CD4-positive, alpha-beta memory T cell (primary cell): ENCODE results near the gene FFAR2. TPM values are rescaled to one million over a fixed set of nuclear protein-coding genes. Genes with fewer than 3 reads are reported as not detected.

Source experiments
- CTCF ChIA-PET: fragments of 350-600 bp; sonication (Branson Sonifier 250); formaldehyde crosslinking; loops from one replicate; lab custom pipeline; 2021; ENCODE audit warnings: inconsistent platforms; ENCODE audit not compliant: partially characterized antibody; lab: Charles Lee
- POLR2A ChIA-PET: fragments of 350-600 bp; sonication (Branson Sonifier 250); formaldehyde crosslinking; loops from one replicate; lab custom pipeline; 2021; ENCODE audit not compliant: partially characterized antibody; lab: Charles Lee
- DNase-seq, 5 donors: peaks; one replicate each; pipeline versions ENCODE4 v3.0.0 to v3.0.0-alpha.2; 2020 to 2022; ENCODE audit warnings: mixed read lengths in 1 of 5
- H3K27ac ChIP-seq: one replicate; pipeline ENCODE4 v1.7.0; 2013; ENCODE audit warnings: low read depth, low read length
- H3K27me3 ChIP-seq: 2 replicates; pipeline ENCODE4 v1.7.0; 2013; ENCODE audit warnings: mild to moderate bottlenecking, low read length, moderate library complexity; ENCODE audit not compliant: insufficient read depth
- H3K36me3 ChIP-seq: 2 replicates; pipeline ENCODE4 v1.7.0; 2013; ENCODE audit warnings: mild to moderate bottlenecking, low read length, moderate library complexity; ENCODE audit not compliant: insufficient read depth
- H3K4me1 ChIP-seq: 2 replicates; pipeline ENCODE4 v1.7.0; 2013; ENCODE audit warnings: mild to moderate bottlenecking, low read length, moderate library complexity; ENCODE audit not compliant: insufficient read depth
- H3K4me3 ChIP-seq, 2 donors: one replicate each; pipeline ENCODE4 v1.7.0; 2013; ENCODE audit warnings: low read length in 2 of 2, mild to moderate bottlenecking in 1 of 2
- H3K9me3 ChIP-seq, 2 donors: one replicate each; pipeline ENCODE4 v1.7.0; 2013; ENCODE audit warnings: low read length in 2 of 2, control low read depth in 1 of 2; ENCODE audit not compliant: control insufficient read depth in 1 of 2
- H3K27ac Mint-ChIP-seq, 7 donors: one replicate each; pipeline ENCODE4 v1.8.0; 2020 to 2021; ENCODE audit warnings: mixed read lengths in 7 of 7, mild to moderate bottlenecking in 6 of 7, inconsistent platforms in 3 of 7, moderate library complexity in 3 of 7
- H3K27me3 Mint-ChIP-seq, 2 donors: one replicate each; pipeline ENCODE4 v1.8.0; 2020 to 2021; ENCODE audit warnings: mixed read lengths in 2 of 2
- H3K36me3 Mint-ChIP-seq, 2 donors: one replicate each; pipeline ENCODE4 v1.8.0; 2020 to 2021; ENCODE audit warnings: mixed read lengths in 2 of 2, inconsistent platforms in 1 of 2, mild to moderate bottlenecking in 1 of 2
- H3K4me1 Mint-ChIP-seq, 4 donors: one replicate each; pipeline ENCODE4 v1.8.0; 2020 to 2021; ENCODE audit warnings: mixed read lengths in 4 of 4, mild to moderate bottlenecking in 1 of 4
- H3K4me3 Mint-ChIP-seq, 8 donors: one replicate each; pipeline ENCODE4 v1.8.0; 2020 to 2021; ENCODE audit warnings: mixed read lengths in 8 of 8, mild to moderate bottlenecking in 7 of 8, moderate library complexity in 6 of 8, inconsistent platforms in 3 of 8
- H3K9me3 Mint-ChIP-seq, 8 donors: one replicate each; pipeline ENCODE4 v1.8.0; 2020 to 2021; ENCODE audit warnings: mixed read lengths in 8 of 8, mild to moderate bottlenecking in 5 of 8, inconsistent platforms in 3 of 8, moderate library complexity in 1 of 8
- intact Hi-C: fragments of 100-400 bp; cut with micrococcal nuclease; formaldehyde crosslinking; loops from one replicate; pipeline ENCODE4 v1.15.1; 2023
- polyA plus RNA-seq, 2 donors: library from polyadenylated mRNA; unstranded; fragments of 300-500 nt; fragmentation: Illumina TruSeq; gene quantifications; one replicate each; pipeline ENCODE4 v1.2.3, GENCODE V29; 2021
- total RNA-seq, 2 experiments: library from RNA; stranded (reverse); gene quantifications; one replicate each; pipeline ENCODE4 v1.2.3, GENCODE V29; 2021

Gene FFAR2
- total and polyA plus RNA-seq, 4 experiments from 2014 or later: 0.15 TPM; not detected in 3

GRCh38 chr19:35435896-35436295 lies 12.2 kb upstream of the FFAR2 start:
- no peaks in the 10 kb centered on the region for H3K27me3 ChIP-seq
- Mint-ChIP-seq H3K27ac (peak overlapping the region in 2 of 7 donors; percentile 57 to 60), H3K4me3 (peak overlapping the region in 2 of 8 donors; percentile 7 to 41), H3K4me1 (peaks cover 13 to 18% (median 15%) of the 10 kb centered on the region in 4 donors), H3K27me3 (peaks cover 4 to 7% of the 10 kb centered on the region in 2 donors), H3K36me3 (peaks cover 0 to 8% of the 10 kb centered on the region in 2 donors), H3K9me3 (peaks cover 0 to 18% (median 13%) of the 10 kb centered on the region in 8 donors)
- H3K36me3 ChIP-seq: no peaks in the 10 kb centered on the region
- no peak overlapping the region for H3K4me3 ChIP-seq
- POLR2A ChIA-PET: no interaction called here
- CTCF ChIA-PET: no interaction called here
- no peak overlapping the region for H3K27ac ChIP-seq
- intact Hi-C loops: no loop called here
- no peaks in the 10 kb centered on the region for H3K9me3 ChIP-seq
- peaks cover 14% of the 10 kb centered on the region for H3K4me1 ChIP-seq
- DNase-seq: no peak

- intact Hi-C loops: no loop called here
- peak in 2 of 5 donors; percentile 11 to 40 for DNase-seq
- Mint-ChIP-seq H3K9me3 (peaks cover 0 to 10% (median 5%) of the 10 kb centered on the region in 8 donors), H3K27me3 (peaks cover 4 to 7% of the 10 kb centered on the region in 2 donors), H3K4me3 (peak overlapping the region in 7 of 8 donors; percentile 12 to 71 (median 57)), H3K27ac (peak overlapping the region in 5 of 7 donors; percentile 42 to 76 (median 57)), H3K36me3 (peaks cover 0 to 4% of the 10 kb centered on the region in 2 donors), H3K4me1 (peaks cover 10 to 18% (median 15%) of the 10 kb centered on the region in 4 donors)
- peaks cover 14% of the 10 kb centered on the region for H3K4me1 ChIP-seq
- no peaks in the 10 kb centered on the region for H3K36me3 ChIP-seq
- ChIA-PET POLR2A (interaction anchor here (1.4 kb wide), 1 partner anchor 26 kb away, joined by 4 read pairs; no protein-coding TSS in a partner anchor), CTCF (no interaction called here)
- no peak overlapping the region for H3K4me3 ChIP-seq
- no peaks in the 10 kb centered on the region for H3K9me3 ChIP-seq
- H3K27me3 ChIP-seq: no peaks in the 10 kb centered on the region
- H3K27ac ChIP-seq: no peak overlapping the region
Measured at GRCh38 chr19:35436477-35437405, 11.3 kb upstream of the FFAR2 start.

- Mint-ChIP-seq H3K36me3 (no peaks in the 10 kb centered on the region), H3K4me1 (peaks cover 10 to 18% (median 15%) of the 10 kb centered on the region in 4 donors), H3K27me3 (peaks cover 4 to 6% of the 10 kb centered on the region in 2 donors), H3K4me3 (no peak overlapping the region), H3K9me3 (peaks cover 0 to 3% (median 0%) of the 10 kb centered on the region in 8 donors), H3K27ac (peak overlapping the region in 1 of 7 donors; percentile 57)
- CTCF ChIA-PET: no interaction called here
- peaks cover 14% of the 10 kb centered on the region for H3K4me1 ChIP-seq
- no peak overlapping the region for H3K27ac ChIP-seq
- POLR2A ChIA-PET: interaction anchor here (1.4 kb wide), 1 partner anchor 25 kb away, joined by 4 read pairs; no protein-coding TSS in a partner anchor
- DNase-seq: no peak
- intact Hi-C loops: no loop called here
- H3K36me3 ChIP-seq: no peaks in the 10 kb centered on the region
- no peak overlapping the region for H3K4me3 ChIP-seq
- H3K27me3 ChIP-seq: no peaks in the 10 kb centered on the region
- no peaks in the 10 kb centered on the region for H3K9me3 ChIP-seq
Measured at GRCh38 chr19:35437406-35437951, 10.6 kb upstream of the FFAR2 start.

- intact Hi-C loops: no loop called here
- Mint-ChIP-seq H3K36me3 (no peaks in the 10 kb centered on the region), H3K4me1 (peaks cover 10 to 18% (median 15%) of the 10 kb centered on the region in 4 donors), H3K27me3 (peaks cover 4 to 6% of the 10 kb centered on the region in 2 donors), H3K27ac (no peak overlapping the region), H3K9me3 (no peaks in the 10 kb centered on the region), H3K4me3 (no peak overlapping the region)
- no peaks in the 10 kb centered on the region for H3K36me3 ChIP-seq
- no peaks in the 10 kb centered on the region for H3K9me3 ChIP-seq
- H3K27ac ChIP-seq: no peak overlapping the region
- DNase-seq: no peak
- peaks cover 14% of the 10 kb centered on the region for H3K4me1 ChIP-seq
- ChIA-PET CTCF (no interaction called here), POLR2A (no interaction called here)
- H3K4me3 ChIP-seq: no peak overlapping the region
- H3K27me3 ChIP-seq: no peaks in the 10 kb centered on the region
Measured at GRCh38 chr19:35438096-35438495, 10.0 kb upstream of the FFAR2 start.

- H3K4me3 ChIP-seq: no peak overlapping the region
- peaks cover 14% of the 10 kb centered on the region for H3K4me1 ChIP-seq
- H3K4me3 Mint-ChIP-seq: no peak overlapping the region
- ChIA-PET POLR2A (no interaction called here), CTCF (interaction anchor here (1.2 kb wide), 1 partner anchor 56 kb away, joined by 3 read pairs; no protein-coding TSS in a partner anchor)
- no peaks in the 10 kb centered on the region for H3K9me3 Mint-ChIP-seq
- H3K27me3 ChIP-seq: no peaks in the 10 kb centered on the region
- H3K27ac Mint-ChIP-seq: no peak overlapping the region
- H3K9me3 ChIP-seq: no peaks in the 10 kb centered on the region
- no peak overlapping the region for H3K27ac ChIP-seq
- H3K36me3 ChIP-seq: no peaks in the 10 kb centered on the region
- DNase-seq: no peak
- no peaks in the 10 kb centered on the region for H3K36me3 Mint-ChIP-seq
- peaks cover 10 to 18% (median 15%) of the 10 kb centered on the region in 4 donors for H3K4me1 Mint-ChIP-seq
- intact Hi-C loops: no loop called here
- H3K27me3 Mint-ChIP-seq: peaks cover 4 to 6% of the 10 kb centered on the region in 2 donors
Measured at GRCh38 chr19:35438527-35438926, 9.5 kb upstream of the FFAR2 start.

- ChIA-PET POLR2A (no interaction called here), CTCF (no interaction called here)
- H3K4me1 Mint-ChIP-seq: peaks cover 13 to 22% (median 18%) of the 10 kb centered on the region in 4 donors
- H3K4me3 ChIP-seq: no peak overlapping the region
- intact Hi-C loops: no loop called here
- H3K27me3 Mint-ChIP-seq: peaks cover 4 to 6% of the 10 kb centered on the region in 2 donors
- H3K4me3 Mint-ChIP-seq: no peak overlapping the region
- no peak for DNase-seq
- no peaks in the 10 kb centered on the region for H3K9me3 ChIP-seq
- H3K27ac Mint-ChIP-seq: no peak overlapping the region
- no peaks in the 10 kb centered on the region for H3K9me3 Mint-ChIP-seq
- peaks cover 14% of the 10 kb centered on the region for H3K4me1 ChIP-seq
- no peaks in the 10 kb centered on the region for H3K36me3 ChIP-seq
- no peaks in the 10 kb centered on the region for H3K27me3 ChIP-seq
- no peak overlapping the region for H3K27ac ChIP-seq
- no peaks in the 10 kb centered on the region for H3K36me3 Mint-ChIP-seq
Measured at GRCh38 chr19:35439921-35440320, 8.1 kb upstream of the FFAR2 start.

- intact Hi-C loops: no loop called here
- POLR2A ChIA-PET: no interaction called here
- DNase-seq: no peak
- no peaks in the 10 kb centered on the region for H3K27me3 ChIP-seq
- H3K9me3 ChIP-seq: no peaks in the 10 kb centered on the region
- H3K27ac Mint-ChIP-seq: no peak overlapping the region
- no peaks in the 10 kb centered on the region for H3K9me3 Mint-ChIP-seq
- H3K4me3 ChIP-seq: no peak overlapping the region
- no peak overlapping the region for H3K4me3 Mint-ChIP-seq
- H3K36me3 Mint-ChIP-seq: no peaks in the 10 kb centered on the region
- peaks cover 14% of the 10 kb centered on the region for H3K4me1 ChIP-seq
- H3K27me3 Mint-ChIP-seq: peaks cover 2 to 6% of the 10 kb centered on the region in 2 donors
- CTCF ChIA-PET: no interaction called here
- no peaks in the 10 kb centered on the region for H3K36me3 ChIP-seq
- H3K27ac ChIP-seq: no peak overlapping the region
- peaks cover 17 to 26% (median 23%) of the 10 kb centered on the region in 4 donors for H3K4me1 Mint-ChIP-seq
Measured at GRCh38 chr19:35442091-35442490, 6.0 kb upstream of the FFAR2 start.
